Activated naive CD4-positive, alpha-beta T cell treated with anti-CD3 and anti-CD28 coated beads, Interleukin-2, amount 10 ng/mL, durations not matched to agents 7 days and 5 days (primary cell): Measurements from ENCODE around the gene SCAPER.
"Not testable (repeated sequence)": the region's sequence is repeated elsewhere in the genome, so short reads cannot be mapped to it uniquely, and the experiment has no call there.

Source experiments
- CTCF ChIA-PET: fragments of 350-600 bp; sonication (Branson Sonifier 250); formaldehyde crosslinking; loops from one replicate; lab custom pipeline; 2021; ENCODE audit warnings: antibody characterized with exemption; lab: Charles Lee
- DNase-seq: peaks from one replicate; pipeline ENCODE4 v3.0.0-alpha.2; 2020
- H3K27ac Mint-ChIP-seq: one replicate; pipeline ENCODE4 v1.8.0; 2021; ENCODE audit warnings: mild to moderate bottlenecking, moderate library complexity, mixed read lengths
- H3K27me3 Mint-ChIP-seq: one replicate; pipeline ENCODE4 v1.8.0; 2021; ENCODE audit warnings: mild to moderate bottlenecking, mixed read lengths
- H3K36me3 Mint-ChIP-seq: one replicate; pipeline ENCODE4 v1.8.0; 2021; ENCODE audit warnings: mixed read lengths
- H3K4me1 Mint-ChIP-seq: one replicate; pipeline ENCODE4 v1.8.0; 2021; ENCODE audit warnings: mixed read lengths
- H3K4me3 Mint-ChIP-seq: one replicate; pipeline ENCODE4 v1.8.0; 2021; ENCODE audit warnings: mild to moderate bottlenecking, moderate library complexity, mixed read lengths
- H3K9me3 Mint-ChIP-seq: one replicate; pipeline ENCODE4 v1.8.0; 2021; ENCODE audit warnings: mixed read lengths

SCAPER gene

DNA sequence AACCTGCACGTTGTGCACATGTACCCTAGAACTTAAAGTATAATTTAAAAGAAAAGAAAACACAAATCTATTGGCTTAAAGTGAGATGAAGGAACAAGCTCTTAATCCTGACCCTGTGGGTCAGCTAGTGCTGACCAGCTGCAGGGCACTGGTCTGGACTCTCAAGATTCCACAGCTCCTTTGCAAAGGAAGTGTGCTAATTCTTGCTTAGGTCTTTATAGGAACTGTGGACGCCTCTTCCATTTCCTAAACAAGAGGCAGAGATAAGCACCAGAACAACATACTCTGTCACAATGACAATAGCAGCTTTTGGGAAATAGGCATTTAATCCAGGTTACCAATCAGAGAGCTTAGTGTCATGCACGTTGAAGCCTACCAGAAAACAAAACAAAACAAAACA lies 402.5 kb downstream of the SCAPER start:
- H3K9me3 Mint-ChIP-seq = no peaks in the 10 kb centered on the region
- H3K27me3 Mint-ChIP-seq = no peaks in the 10 kb centered on the region
- H3K27ac Mint-ChIP-seq = no peak overlapping the region
- DNase-seq = no peak
- H3K36me3 Mint-ChIP-seq = peaks cover 1% of the 10 kb centered on the region
- CTCF ChIA-PET = no interaction called here
- H3K4me1 Mint-ChIP-seq = no peaks in the 10 kb centered on the region
- no peak overlapping the region for H3K4me3 Mint-ChIP-seq

DNA sequence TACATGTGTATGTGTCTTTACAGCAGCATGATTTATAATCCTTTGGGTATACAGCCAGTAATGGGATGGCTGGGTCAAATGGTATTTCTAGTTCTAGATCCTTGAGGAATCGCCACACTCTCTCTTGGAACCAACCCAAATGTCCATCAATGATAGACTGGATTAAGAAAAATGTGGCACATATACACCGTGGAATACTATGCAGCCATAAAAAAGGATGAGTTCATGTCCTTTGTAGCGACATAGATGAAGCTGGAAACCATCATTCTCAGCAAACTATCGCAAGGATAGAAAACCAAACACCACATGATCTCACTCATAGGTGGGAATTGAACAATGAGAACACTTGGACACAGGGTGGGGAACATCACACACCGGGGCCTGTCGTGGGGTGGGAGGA lies 403.0 kb downstream of the SCAPER start:
- H3K9me3 Mint-ChIP-seq, CTCF ChIA-PET, H3K27me3 Mint-ChIP-seq, H3K27ac Mint-ChIP-seq, H3K36me3 Mint-ChIP-seq, DNase-seq, H3K4me3 Mint-ChIP-seq, H3K4me1 Mint-ChIP-seq: not testable (repeated sequence)

DNA sequence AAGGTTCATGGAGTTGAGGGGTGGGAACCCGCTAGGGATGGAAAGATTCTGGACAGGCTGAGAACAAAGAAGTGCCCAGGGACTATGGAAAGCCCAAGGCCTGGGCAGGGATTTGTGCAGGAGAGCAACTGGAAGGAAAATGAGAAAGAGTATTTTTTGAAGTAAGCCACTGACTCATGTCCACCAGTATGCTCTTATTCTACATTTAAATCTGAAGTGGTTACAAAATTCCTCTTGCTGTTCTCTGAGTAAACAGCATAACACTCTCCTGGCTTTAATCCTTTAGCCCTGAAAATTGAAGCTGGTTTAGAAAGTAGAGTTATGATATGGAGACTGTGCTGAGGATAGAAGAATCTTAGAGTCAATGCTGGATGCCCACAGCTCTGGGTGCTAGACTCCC lies 403.4 kb downstream of the SCAPER start:
- no peak for DNase-seq
- Mint-ChIP-seq H3K36me3 (peaks cover 1% of the 10 kb centered on the region), H3K4me1 (no peaks in the 10 kb centered on the region), H3K27ac (no peak overlapping the region), H3K9me3 (no peaks in the 10 kb centered on the region), H3K27me3 (no peaks in the 10 kb centered on the region), H3K4me3 (no peak overlapping the region)
- CTCF ChIA-PET = no interaction called here

DNA sequence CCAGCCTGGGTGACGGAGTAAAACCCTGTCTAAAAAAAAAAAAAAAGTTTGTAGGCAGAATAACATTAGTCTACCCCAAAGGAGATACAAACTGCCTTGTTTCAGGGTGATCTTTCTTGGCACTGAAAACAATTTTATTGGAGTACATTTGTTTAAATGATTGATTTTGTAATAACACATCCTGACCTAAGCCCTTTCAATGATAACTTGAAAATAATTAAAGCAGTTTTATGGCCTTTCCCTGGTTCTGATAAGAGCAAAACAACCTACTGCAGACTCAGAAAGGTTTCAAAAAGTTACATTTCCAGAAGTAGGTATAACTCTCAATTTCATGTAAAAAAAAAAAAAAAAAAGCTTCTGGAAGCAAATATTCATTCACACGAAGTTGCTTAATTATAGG lies 404.1 kb downstream of the SCAPER start:
- no peak for DNase-seq
- Mint-ChIP-seq H3K36me3 (peaks cover 1% of the 10 kb centered on the region), H3K4me1 (no peaks in the 10 kb centered on the region), H3K9me3 (no peaks in the 10 kb centered on the region), H3K27me3 (no peaks in the 10 kb centered on the region), H3K27ac (no peak overlapping the region), H3K4me3 (no peak overlapping the region)
- CTCF ChIA-PET = no interaction called here

- H3K36me3 Mint-ChIP-seq = no peaks in the 10 kb centered on the region
- H3K27ac Mint-ChIP-seq = no peak overlapping the region
- no peaks in the 10 kb centered on the region for H3K4me1 Mint-ChIP-seq
- no peaks in the 10 kb centered on the region for H3K9me3 Mint-ChIP-seq
- H3K27me3 Mint-ChIP-seq = no peaks in the 10 kb centered on the region
- no peak overlapping the region for H3K4me3 Mint-ChIP-seq
- no peak for DNase-seq
- CTCF ChIA-PET = no interaction called here
Observed at GRCh38 chr15:76495487-76495886, 409.7 kb downstream of the SCAPER start.

DNA sequence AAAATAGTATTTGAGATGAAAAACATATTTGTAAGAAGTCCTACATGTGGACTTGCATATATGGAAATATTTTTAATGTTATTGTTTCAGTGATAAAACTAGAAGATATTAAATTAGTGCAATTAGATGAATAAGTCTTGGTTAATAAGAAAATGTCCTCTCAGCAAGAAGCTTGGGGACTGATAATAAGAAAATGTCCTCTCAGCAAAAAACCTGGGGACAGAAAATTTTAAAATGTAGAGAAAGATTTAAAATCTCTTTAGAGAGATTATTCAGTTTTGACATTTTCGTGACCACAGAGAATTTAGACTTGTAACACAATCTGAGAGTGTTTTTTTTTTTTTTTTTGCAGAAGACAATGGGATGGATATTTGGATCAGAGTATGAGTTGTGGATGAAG lies 412.6 kb downstream of the SCAPER start:
- no peak for DNase-seq
- no peaks in the 10 kb centered on the region for H3K4me1 Mint-ChIP-seq
- H3K27ac Mint-ChIP-seq = no peak overlapping the region
- no peak overlapping the region for H3K4me3 Mint-ChIP-seq
- CTCF ChIA-PET = no interaction called here
- H3K27me3 Mint-ChIP-seq = no peaks in the 10 kb centered on the region
- no peaks in the 10 kb centered on the region for H3K36me3 Mint-ChIP-seq
- no peaks in the 10 kb centered on the region for H3K9me3 Mint-ChIP-seq

- H3K27me3 Mint-ChIP-seq = no peaks in the 10 kb centered on the region
- CTCF ChIA-PET = no interaction called here
- no peaks in the 10 kb centered on the region for H3K4me1 Mint-ChIP-seq
- no peaks in the 10 kb centered on the region for H3K36me3 Mint-ChIP-seq
- no peak overlapping the region for H3K4me3 Mint-ChIP-seq
- H3K9me3 Mint-ChIP-seq = no peaks in the 10 kb centered on the region
- DNase-seq = no peak
- H3K27ac Mint-ChIP-seq = no peak overlapping the region
Observed at GRCh38 chr15:76483752-76484151, 421.4 kb downstream of the SCAPER start.

GRCh38 chr15:76483018-76483417 lies 422.1 kb downstream of the SCAPER start:
- CTCF ChIA-PET = no interaction called here
- H3K36me3 Mint-ChIP-seq = no peaks in the 10 kb centered on the region
- no peak for DNase-seq
- no peak overlapping the region for H3K4me3 Mint-ChIP-seq
- H3K27ac Mint-ChIP-seq = no peak overlapping the region
- H3K4me1 Mint-ChIP-seq = no peaks in the 10 kb centered on the region
- H3K9me3 Mint-ChIP-seq = no peaks in the 10 kb centered on the region
- H3K27me3 Mint-ChIP-seq = no peaks in the 10 kb centered on the region

GRCh38 chr15:76480267-76480666 lies 424.9 kb downstream of the SCAPER start:
- H3K36me3 Mint-ChIP-seq = no peaks in the 10 kb centered on the region
- no peak for DNase-seq
- no peaks in the 10 kb centered on the region for H3K27me3 Mint-ChIP-seq
- no peak overlapping the region for H3K4me3 Mint-ChIP-seq
- H3K9me3 Mint-ChIP-seq = no peaks in the 10 kb centered on the region
- no peak overlapping the region for H3K27ac Mint-ChIP-seq
- H3K4me1 Mint-ChIP-seq = no peaks in the 10 kb centered on the region
- CTCF ChIA-PET = no interaction called here

GRCh38 chr15:76470691-76471090 lies 434.4 kb downstream of the SCAPER start:
- Mint-ChIP-seq H3K27me3 (no peaks in the 10 kb centered on the region), H3K27ac (no peak overlapping the region), H3K36me3 (peaks cover 14% of the 10 kb centered on the region), H3K4me1 (peaks cover 3% of the 10 kb centered on the region), H3K4me3 (no peak overlapping the region), H3K9me3 (peaks cover 10% of the 10 kb centered on the region)
- CTCF ChIA-PET = no interaction called here
- DNase-seq = no peak

DNA sequence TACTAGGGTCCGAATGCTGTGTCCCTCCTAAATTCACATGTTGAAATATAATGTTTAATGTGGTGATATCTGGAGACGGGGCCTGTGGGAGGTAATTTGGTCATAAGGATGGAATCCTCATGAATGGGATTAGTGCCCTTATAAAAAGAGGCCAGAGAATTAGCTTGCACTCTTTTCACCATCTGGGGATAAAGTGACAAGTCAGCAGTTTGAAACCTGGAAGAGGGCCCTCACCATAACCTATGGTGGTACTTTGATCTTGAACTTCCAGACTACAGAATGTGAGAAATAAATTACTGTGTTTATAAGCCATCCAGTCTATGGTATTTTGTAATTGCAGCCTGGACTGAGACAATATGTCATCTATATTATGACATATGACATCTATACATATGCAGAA lies 436.4 kb downstream of the SCAPER start:
- no peak overlapping the region for H3K27ac Mint-ChIP-seq
- H3K9me3 Mint-ChIP-seq = peaks cover 15% of the 10 kb centered on the region
- no peak for DNase-seq
- CTCF ChIA-PET = no interaction called here
- H3K4me1 Mint-ChIP-seq = peaks cover 3% of the 10 kb centered on the region
- no peaks in the 10 kb centered on the region for H3K27me3 Mint-ChIP-seq
- no peak overlapping the region for H3K4me3 Mint-ChIP-seq
- peaks cover 18% of the 10 kb centered on the region for H3K36me3 Mint-ChIP-seq

GRCh38 chr15:76467136-76467535 lies 438.0 kb downstream of the SCAPER start:
- no peak overlapping the region for H3K4me3 Mint-ChIP-seq
- CTCF ChIA-PET = no interaction called here

DNA sequence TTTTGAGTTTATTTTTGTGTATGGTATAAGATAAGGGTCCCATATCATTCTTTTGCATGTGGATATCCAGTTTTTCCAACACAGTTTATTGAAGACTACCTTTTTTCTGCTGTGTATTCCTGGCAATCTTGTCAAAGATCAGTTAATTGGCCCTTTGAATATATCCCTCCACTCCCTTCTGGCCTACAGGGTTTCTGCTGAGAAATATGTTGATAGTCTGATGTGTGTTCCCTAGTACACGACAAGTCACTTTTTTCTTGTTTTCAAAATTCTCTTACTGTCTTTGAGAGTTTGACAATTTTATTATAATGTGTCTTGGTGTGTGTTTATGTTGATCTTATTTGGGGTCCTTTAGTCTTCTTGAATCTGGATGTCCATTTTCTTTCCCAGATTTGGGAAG lies 439.4 kb downstream of the SCAPER start:
- Mint-ChIP-seq H3K27me3 (no peaks in the 10 kb centered on the region), H3K4me1 (peaks cover 3% of the 10 kb centered on the region), H3K9me3 (peaks cover 15% of the 10 kb centered on the region), H3K36me3 (peaks cover 16% of the 10 kb centered on the region), H3K27ac (no peak overlapping the region), H3K4me3 (no peak overlapping the region)
- CTCF ChIA-PET = no interaction called here
- no peak for DNase-seq

More at GRCh38 chr15:76467136-76467535, 438.0 kb downstream of the SCAPER start:
- H3K4me1 Mint-ChIP-seq = peaks cover 3% of the 10 kb centered on the region
- H3K27me3 Mint-ChIP-seq = no peaks in the 10 kb centered on the region
- peaks cover 18% of the 10 kb centered on the region for H3K36me3 Mint-ChIP-seq
- peaks cover 15% of the 10 kb centered on the region for H3K9me3 Mint-ChIP-seq
- no peak overlapping the region for H3K27ac Mint-ChIP-seq
- no peak for DNase-seq

GRCh38 chr15:76464247-76464646 lies 440.9 kb downstream of the SCAPER start:
- H3K9me3 Mint-ChIP-seq = peaks cover 15% of the 10 kb centered on the region
- CTCF ChIA-PET = no interaction called here
- H3K27me3 Mint-ChIP-seq = no peaks in the 10 kb centered on the region
- no peak overlapping the region for H3K4me3 Mint-ChIP-seq
- H3K27ac Mint-ChIP-seq = no peak overlapping the region
- H3K4me1 Mint-ChIP-seq = peaks cover 3% of the 10 kb centered on the region
- no peak for DNase-seq
- H3K36me3 Mint-ChIP-seq = peaks cover 14% of the 10 kb centered on the region

DNA sequence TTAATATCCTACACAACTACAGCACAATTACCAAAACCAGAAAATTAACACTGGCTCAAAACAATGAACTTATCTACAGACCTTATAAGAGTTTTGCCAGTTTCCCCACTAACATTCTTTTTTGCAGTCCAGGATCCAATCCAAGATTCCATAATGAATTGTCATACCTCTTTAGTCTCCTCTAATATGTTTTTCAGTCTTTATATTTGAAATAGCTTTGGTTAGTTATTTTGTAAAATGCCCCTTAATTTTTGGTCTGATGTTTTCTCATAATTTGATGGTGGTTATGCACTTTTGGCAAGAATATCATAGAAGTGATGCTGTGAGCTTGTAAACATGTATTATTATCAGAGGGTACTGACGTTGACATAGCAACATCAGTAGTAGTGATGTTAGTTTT lies 444.3 kb downstream of the SCAPER start:
- H3K36me3 Mint-ChIP-seq = peaks cover 4% of the 10 kb centered on the region
- no peaks in the 10 kb centered on the region for H3K4me1 Mint-ChIP-seq
- H3K4me3 Mint-ChIP-seq = no peak overlapping the region
- H3K27ac Mint-ChIP-seq = no peak overlapping the region
- H3K27me3 Mint-ChIP-seq = no peaks in the 10 kb centered on the region
- H3K9me3 Mint-ChIP-seq = peaks cover 7% of the 10 kb centered on the region
- CTCF ChIA-PET = no interaction called here
- no peak for DNase-seq

DNA sequence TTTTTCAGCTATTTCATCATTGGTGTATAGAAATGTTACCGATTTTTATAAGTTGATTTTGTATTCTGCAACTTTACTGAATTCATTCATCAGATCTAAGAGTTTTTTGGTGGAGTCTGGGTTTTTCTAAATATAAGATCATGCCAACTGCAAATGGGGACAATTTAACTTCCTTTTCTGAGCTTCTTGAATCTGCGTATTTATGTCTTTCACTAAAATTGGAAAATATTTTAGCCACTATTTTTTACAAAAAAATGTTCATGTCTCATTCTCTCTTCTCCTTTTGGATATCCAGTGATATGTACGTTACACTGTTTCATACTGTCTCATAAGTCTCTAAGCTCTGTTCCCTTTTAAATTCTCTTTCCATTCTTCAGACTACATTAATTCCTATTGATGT lies 444.8 kb downstream of the SCAPER start:
- no peaks in the 10 kb centered on the region for H3K27me3 Mint-ChIP-seq
- H3K9me3 Mint-ChIP-seq = peaks cover 2% of the 10 kb centered on the region
- H3K27ac Mint-ChIP-seq = no peak overlapping the region
- no peak overlapping the region for H3K4me3 Mint-ChIP-seq
- H3K4me1 Mint-ChIP-seq = no peaks in the 10 kb centered on the region
- peaks cover 3% of the 10 kb centered on the region for H3K36me3 Mint-ChIP-seq
- DNase-seq = no peak
- CTCF ChIA-PET = no interaction called here
